GM11168 (cell line): Measurements from ENCODE around the gene TPPP3.

Source experiments
- in situ Hi-C: fragments of 300-500 bp; cut with MboI; formaldehyde crosslinking; loops from one replicate; pipeline ENCODE4 v1.12.0; 2022; ENCODE audit warnings: low sequenced_read_pairs; ENCODE audit not compliant: unreplicated experiment

TPPP3 gene

DNA sequence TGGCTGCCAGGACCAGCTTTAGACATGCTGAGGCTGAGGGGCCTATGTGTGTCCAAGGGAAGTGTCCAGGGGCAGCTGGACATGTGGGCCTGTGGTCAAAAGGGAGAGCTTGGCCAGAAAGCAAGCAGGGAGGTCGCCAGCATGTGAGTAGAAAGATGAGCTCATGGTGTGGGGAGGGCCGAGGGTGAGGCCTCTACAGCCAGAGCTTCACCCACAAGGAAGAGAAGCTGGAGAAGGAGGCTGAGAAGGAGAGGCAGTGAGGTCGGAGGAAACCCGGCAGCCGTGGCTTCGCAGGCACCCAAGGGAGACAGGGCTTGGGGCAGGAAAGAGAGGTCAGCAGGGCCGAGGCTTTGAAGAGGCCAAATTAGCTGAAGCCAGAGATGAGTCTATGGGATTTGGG lies 33.7 kb upstream of the TPPP3 start:
- in situ Hi-C loops, result no loop called here

DNA sequence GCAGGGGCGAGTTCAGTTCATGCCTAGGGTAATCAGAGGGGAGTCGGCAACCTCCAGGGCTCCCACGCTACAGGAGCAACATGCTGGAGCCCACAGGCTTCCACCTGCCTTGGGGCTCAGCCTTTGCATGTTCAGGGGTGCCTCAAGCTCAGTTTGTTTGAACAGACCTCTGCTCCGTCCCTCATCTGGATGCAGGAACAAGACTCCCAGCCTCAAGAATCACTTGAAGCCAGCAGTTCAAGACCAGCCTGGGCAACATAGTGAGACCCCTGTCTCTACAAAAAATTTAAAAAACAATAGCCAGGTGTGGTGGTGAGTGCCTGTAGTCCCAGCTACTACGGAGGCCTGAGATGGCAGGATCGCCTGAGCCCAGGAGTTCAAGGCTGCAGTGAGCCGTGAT lies 32.7 kb upstream of the TPPP3 start:
- in situ Hi-C loops, result no loop called here

DNA sequence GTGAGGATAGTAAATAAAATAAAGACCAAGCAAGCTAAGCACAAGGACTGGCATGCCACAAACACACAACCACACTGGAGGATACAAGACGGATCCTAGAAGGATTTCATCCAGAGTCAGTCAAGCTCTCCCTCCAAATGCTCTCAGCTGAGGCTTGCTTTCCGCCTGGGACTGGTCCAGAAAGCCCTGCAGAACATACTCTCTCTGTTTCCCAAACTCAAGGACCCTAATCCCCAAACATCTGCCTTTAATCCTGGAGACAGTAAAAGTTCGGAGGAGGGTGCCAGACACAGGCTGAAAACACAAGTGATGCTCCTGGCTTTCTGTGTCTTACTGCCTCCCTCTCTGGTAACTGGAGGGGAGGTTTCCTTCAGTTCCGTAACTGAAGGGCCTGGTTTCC lies 32.3 kb upstream of the TPPP3 start:
- in situ Hi-C loops, result no loop called here

DNA sequence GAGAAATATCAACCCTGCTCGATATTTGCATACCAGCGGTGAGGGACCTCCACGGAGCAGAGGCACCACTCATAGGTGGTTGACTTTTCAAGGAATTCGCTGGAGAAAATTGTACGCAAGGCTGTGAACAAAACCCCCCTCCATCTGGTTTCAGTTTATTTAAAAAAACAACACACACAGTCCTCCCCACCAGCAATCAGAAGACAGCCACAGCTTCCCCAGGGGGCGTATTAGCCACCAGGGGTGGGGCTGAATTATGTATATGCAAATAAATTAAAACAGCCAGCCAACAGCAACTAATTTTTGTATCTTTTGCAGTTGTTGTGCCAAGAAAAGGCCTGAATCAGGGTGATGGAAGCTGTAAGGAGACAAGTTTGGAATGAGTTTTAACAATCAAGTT lies 31.8 kb upstream of the TPPP3 start:
- in situ Hi-C loops, result no loop called here

DNA sequence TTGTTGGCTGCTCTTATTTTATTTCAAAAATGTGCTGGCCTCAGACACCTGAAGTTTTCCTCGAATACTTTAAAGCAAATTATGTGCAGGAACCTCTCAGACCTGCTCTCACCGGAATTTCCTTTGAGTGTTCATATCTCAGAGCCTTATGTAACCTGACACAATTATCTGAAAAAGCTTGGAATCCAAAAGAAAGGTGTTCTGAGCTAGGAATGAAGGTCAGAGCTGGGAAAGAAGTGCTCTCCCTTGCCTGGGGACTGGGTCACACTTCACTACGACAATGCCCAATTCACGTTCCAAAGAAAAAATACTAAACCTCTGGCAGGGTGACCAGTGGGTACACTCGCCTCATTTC lies 30.9 kb upstream of the TPPP3 start:
- in situ Hi-C loops, result loop anchor here (25.0 kb wide), 1 partner anchor 462 kb away; the partner anchor contains the start of gene CES3

DNA sequence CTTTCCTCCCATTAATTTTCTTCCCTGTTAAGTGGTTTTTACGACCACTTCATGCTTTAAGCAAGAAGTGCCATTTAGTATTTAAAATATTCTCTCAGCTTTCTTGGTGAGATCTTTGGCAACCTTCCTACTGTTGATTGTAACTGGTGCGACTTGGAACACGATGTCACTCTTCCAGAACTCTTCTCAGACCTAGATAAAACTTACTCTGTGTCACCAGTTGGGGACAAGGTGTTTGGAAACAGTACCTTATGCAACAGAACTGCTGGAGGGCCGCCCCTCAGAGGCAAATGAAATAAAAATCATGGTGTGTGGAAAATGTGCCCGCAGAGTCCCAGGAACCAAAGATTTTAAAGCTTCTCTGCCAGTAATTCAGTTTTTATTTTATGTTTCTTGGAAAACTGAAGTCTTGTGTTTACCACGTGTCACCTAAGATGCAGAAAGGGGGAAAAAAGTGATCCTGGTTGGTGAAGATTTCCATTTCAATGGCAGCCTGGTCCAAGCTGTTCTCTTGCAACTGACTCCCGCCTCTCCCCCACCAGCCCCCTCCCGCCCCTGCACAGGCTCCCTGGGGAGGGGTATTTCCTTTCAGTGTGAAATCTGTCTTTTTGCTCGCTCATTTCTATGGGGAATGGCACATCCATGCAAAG lies 30.4 kb upstream of the TPPP3 start:
- in situ Hi-C loops, result loop anchor here (25.0 kb wide), 1 partner anchor 461 kb away; the partner anchor contains the start of gene CES3

DNA sequence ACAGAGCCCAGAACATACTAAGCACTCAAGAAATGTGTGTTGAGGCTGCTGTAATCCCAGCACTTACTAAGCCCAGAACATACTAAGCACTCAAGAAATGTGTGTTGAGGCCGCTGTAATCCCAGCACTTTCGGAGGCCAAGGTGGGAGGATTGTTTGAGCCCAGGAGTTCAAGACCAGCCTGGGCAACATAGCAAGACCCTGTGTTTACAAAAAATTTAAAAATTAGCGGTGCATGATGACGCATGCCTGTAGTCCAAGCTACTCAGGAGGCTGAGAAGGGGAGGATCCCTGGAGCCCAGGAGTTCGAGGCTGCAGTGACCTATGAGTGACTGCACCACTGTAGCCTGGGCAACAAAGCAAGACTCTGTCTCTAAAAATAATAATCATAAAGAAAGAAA lies 29.7 kb upstream of the TPPP3 start:
- in situ Hi-C loops, result loop anchor here (25.0 kb wide), 1 partner anchor 461 kb away; the partner anchor contains the start of gene CES3

DNA sequence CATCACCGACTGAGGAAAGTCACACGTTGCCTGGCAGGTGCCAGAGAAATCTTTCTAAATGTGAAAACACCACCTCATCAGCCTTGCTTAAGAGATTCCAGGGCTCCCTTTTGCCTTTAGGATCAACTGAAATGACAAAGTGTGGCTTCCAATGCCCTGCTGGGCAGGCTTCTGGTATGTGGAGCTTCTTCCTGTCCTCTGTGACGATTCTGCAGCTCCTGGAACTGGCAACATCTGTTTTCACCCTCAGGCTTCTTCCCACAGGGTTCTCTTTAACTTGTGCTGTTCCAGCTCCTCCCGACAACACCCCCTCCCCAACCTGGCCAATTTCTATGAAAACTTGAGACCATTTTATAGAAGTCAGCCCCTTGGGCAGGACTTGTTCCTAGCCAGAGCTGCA lies 27.7 kb upstream of the TPPP3 start:
- in situ Hi-C loops, result loop anchor here (25.0 kb wide), 1 partner anchor 459 kb away; the partner anchor contains the start of gene CES3

DNA sequence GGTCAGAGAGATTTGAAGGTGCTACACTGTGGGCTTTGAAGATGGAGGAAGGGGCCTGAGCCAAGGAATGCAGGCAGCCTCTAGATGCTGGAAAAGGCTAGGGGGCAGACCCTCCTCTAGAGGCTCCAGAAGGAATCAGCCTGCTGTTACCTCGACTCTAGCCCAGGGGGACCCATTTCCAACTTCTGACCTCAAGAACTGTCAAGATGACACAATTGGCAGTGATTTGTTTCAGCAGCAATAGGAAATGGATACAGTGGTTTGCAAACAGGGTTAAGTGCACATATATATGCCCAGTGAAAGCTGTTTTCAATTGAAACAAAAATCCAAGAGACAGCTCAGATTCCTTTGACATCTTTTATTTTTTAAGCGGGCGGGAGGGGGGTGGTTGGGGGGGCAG lies 26.6 kb upstream of the TPPP3 start:
- in situ Hi-C loops, result loop anchor here (25.0 kb wide), 1 partner anchor 458 kb away; the partner anchor contains the start of gene CES3

DNA sequence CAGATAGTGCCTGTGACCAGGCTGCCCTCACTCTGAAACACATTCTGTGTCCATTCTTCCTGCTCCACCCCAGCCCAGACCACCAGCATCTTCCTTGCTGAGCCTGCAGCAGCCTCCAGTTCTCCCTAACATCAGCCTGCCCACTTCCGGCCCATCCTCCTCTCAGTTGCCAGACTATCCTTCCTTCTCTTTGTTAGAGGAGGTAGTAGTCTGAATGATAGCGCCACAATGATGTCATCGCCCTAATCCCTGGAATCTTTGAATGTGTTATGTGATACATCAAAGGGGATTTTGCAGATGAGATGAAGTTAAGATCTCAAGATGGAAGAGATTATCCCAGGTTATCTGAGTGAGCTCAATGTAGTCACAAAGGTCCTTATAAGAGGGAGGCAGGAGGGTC lies 26.2 kb upstream of the TPPP3 start:
- in situ Hi-C loops, result loop anchor here (25.0 kb wide), 1 partner anchor 457 kb away; the partner anchor contains the start of gene CES3

DNA sequence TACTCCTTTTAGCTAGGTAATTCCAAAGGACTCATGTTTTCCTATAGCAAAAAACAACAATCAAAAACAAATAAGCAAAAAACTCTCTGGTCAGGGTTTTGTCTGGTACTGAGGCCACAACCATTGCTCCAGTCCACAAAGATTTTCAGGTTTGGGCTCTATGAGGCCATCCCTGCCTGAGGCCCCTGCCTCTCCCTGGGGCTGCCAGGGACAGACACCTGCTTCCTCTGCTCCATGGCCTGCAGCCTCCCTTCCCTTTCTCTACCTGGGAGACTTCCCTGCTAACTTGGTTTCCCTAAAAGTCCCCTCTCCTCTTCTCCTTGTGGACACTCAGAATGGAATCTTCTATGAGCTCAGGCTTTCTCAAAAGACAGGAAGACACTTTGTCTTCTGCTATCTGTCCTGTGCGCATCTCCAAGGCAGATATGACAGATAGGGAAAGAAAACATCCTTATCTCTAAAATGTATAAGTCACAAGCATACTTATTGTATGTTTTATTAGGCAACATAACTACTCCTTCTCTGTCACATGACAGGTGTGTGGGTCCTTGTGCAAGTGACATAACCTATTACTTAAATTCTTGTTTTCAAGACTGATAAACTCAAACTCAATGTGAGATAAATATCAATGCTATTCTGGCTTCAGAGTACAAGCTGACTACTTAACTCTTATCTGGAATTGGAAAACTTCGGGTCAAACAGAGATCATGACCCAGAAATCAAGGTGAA lies 24.2 kb upstream of the TPPP3 start:
- in situ Hi-C loops, result loop anchor here (25.0 kb wide), 1 partner anchor 455 kb away; the partner anchor contains the start of gene CES3

DNA sequence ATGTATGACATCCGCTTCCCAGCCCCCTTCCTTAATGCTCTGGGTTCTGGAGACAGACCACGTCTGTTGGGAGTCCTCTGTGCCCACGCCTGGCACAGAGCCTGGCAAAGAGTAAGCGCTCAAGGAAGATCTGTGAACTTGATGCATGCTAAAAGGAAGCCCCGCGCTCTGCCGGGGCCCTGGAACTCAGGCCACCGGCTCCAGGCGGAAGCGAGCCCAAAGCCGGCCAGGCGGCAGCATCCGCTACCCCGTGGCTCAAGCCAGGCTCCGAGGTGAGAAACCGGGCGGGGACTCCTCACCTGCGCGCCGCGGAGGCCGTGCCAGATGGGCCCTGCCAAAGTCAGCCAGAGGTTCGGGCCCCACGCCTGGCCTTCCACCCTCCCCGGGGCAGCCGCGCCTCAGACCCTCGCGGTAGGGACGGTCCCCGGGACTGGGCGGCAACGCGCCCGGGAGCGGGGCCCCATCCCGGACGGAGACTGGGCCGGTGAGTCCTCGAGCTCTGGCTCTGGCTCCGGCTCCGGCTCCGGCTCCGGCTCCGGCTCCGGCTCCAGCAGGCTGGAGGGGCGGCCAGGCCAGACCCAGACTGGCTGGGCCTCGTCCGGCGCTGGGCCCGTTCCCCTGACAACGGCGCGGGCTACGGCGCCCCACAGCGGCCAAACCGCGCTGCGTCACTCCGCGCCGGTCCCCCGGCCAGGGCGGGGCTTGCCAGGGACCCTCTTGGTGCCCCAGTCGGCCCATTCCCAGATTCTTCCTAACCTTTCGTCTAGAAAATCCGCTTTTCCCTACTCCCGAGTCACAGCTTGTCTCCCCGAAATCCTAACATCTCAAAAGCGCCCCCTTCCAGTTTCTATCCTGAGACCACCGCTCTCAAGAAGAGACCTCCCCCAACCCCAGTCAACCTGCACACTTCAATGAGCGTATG lies 22.8 kb upstream of the TPPP3 start, which contains the start of gene ZDHHC1:
ZDHHC1 (minus strand) TSS at position 606 of the 922 bp plus-strand sequence. CDS start 8,702 bp downstream, outside the sequence.
- in situ Hi-C loops, result loop anchor here (25.0 kb wide), 1 partner anchor 454 kb away; the partner anchor contains the start of gene CES3

DNA sequence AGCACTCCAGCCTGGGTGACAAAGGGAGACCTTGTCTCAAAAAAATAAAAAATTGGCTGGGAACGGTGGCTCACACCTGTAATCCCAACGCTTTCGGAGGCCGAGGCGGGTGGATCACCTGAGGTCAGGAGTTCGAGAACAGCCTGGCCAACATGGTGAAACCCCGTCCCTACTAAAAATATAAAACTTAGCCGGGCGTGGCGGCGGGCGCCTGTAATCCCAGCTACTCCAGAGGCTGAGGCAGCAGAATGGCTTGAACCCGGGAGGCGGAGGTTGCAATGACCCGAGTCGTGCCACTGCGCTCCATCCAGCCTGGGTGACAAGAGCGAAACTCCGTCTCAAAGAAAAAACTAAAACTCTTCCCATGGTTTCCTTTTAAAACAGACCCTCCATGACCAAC lies 22.1 kb upstream of the TPPP3 start:
- in situ Hi-C loops, result loop anchor here (25.0 kb wide), 1 partner anchor 453 kb away; the partner anchor contains the start of gene CES3

DNA sequence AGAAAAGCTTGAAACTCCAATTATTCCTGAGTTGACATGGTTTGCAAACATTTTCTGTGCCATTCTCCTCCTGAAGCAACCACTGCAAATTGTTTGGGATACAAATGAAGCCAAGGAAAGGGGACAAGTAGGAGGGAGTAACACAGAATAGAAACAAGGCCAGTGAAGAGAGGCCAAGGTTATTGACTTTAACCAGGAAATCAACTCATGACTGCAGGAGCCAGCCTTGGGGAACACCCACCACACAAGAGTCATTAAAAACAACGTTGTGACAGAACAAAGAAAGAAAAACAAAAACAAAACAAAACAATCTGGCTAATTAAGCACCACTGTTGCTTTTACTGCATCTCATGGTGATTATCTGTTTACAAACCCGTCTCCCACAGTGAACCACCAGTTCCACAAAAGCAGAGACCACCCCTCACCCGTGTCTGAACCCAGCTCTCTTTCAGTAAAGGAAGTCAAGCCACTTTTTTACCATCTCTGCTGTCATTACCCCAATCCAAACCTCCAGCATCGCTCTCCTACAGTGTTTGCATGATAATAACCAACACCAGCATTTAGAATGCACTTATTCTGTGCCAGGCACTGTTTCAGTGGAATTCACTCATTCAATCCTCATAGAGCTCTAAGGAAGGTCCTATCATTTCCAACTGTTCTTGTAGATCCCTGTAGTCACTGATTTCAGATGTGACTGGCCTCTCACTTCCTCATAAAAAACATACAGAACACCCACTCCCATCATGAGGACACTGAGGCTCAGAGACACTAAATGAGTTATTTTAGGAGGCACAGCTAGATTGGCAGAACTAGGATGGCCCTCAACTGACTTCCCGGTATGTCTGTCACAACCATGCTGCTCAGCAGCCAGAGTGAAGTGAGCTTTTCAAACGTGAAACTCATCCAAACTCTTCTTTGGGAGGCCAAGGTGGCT lies 20.9 kb upstream of the TPPP3 start:
- in situ Hi-C loops, result loop anchor here (25.0 kb wide), 1 partner anchor 452 kb away; the partner anchor contains the start of gene CES3

DNA sequence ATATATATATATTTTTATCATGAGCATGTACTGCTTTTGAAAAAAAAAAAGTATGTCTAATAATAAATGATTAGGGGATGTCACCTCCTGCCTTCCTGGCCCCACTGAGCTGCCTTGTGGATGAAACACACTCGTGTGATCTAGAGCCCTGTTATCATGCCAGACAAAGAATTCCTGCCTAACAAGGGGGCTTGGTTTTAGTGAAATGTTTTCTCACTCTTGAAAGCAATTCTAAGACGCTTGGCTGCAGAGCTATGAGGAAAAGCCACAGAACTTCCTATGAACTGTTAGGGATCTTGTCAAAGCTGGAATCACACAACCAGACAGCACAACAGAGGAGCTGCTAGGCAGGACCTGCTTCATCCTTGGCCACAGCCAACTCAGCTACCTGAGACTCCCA lies 19.0 kb upstream of the TPPP3 start:
- in situ Hi-C loops, result loop anchor here (25.0 kb wide), 1 partner anchor 450 kb away; the partner anchor contains the start of gene CES3

DNA sequence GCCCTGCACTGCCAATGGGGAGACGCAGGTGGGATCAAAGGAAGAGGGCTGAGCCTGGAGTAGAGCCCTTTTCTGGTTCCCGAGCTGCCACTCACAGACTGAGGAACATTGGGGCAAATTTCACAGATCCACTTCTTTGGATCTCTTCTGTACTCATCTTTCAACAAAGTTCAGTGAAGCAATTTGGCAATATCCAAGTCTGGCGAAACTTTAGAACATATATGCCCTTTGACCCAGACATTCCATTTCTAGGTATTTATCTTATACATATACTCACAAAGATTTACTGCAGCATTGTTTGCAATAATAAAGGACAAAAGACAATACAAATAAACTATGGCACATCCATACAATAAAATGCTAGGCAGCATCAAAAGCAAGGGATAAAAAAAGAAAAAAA lies 18.0 kb upstream of the TPPP3 start:
- in situ Hi-C loops, result loop anchor here (25.0 kb wide), 1 partner anchor 449 kb away; the partner anchor contains the start of gene CES3

DNA sequence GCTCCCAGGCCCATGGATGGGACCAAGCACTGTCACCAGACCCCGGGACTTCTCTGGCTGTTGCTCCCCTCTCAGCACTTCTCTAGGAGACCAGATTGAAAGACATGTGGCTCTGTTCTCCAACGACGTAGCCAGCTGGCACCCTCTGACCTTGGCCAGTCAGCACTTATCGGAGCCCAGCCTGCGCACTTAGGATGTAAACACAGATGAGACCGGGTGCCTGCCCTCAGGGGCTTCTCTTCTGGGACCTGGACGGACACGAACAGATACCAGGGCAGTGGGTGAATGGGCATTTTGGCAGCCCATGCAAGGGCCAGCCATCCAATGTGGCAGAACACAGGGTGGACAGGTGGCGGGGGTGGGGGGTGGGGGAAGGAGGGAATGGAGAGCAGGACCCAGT lies 16.3 kb upstream of the TPPP3 start:
- in situ Hi-C loops, result loop anchor here (10.0 to 25.0 kb wide), 2 partner anchors 155 to 447 kb away; partner anchors contain the start of gene CES3

DNA sequence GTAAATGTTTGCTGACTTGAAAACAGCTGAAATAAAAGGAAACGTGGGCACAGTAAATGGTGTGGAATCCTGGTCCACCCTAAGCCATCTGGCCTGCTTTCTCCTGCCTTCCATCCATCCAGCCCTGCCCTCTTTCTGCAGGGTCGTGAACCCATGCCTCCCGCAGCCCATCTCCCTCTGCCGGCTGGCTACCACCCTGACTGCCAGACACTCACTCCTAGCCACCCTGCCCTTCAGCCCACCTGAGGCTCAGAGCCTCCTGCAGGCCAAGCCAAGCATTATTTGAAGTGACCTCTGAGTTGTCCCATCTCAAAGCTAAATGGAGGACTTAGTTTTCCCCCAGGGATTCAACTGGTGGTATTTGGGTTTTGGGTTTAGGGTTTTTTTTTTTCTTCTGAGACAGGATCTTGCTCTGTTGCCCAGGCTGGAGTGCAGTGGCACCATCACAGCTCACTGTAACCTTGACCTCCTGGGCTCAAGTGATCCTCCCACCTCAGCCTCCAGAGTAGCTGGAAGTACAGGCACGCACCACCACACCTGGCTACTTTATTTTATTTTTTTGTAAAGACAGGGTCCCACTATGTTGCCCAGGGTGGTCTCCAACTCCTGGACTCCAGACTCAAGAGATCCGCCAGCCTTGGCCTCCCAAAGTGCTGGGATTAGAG lies 14.6 kb upstream of the TPPP3 start:
- in situ Hi-C loops, result loop anchor here (10.0 to 25.0 kb wide), 2 partner anchors 153 to 446 kb away; partner anchors contain the start of gene CES3
